HG02870 (cell line): ENCODE measurements around the gene SLC22A23.

Experiments used
- ATAC-seq: cut with Tn5 transposase; IDR thresholded peaks from one replicate; pipeline ENCODE4 v1.9.1; 2021; ENCODE audit warnings: mild to moderate bottlenecking, moderate library complexity; ENCODE audit not compliant: unreplicated experiment

Gene SLC22A23

GRCh38 chr6:3406362-3406821, 50.5 kb downstream of the SLC22A23 start:
- no peak for ATAC-seq

- no peak for ATAC-seq
Measured at GRCh38 chr6:3405679-3406078, 51.2 kb downstream of the SLC22A23 start.

GRCh38 chr6:3405182-3405518, 51.7 kb downstream of the SLC22A23 start:
- ATAC-seq, result no peak

- no peak for ATAC-seq
Measured at GRCh38 chr6:3403238-3404173, 53.3 kb downstream of the SLC22A23 start.

- no peak for ATAC-seq
Measured at GRCh38 chr6:3402310-3403237, 54.3 kb downstream of the SLC22A23 start.

GRCh38 chr6:3400162-3400561, 56.7 kb downstream of the SLC22A23 start:
- no peak for ATAC-seq

- no peak for ATAC-seq
Measured at GRCh38 chr6:3398755-3399696, 57.8 kb downstream of the SLC22A23 start.

- ATAC-seq, result no peak
Measured at GRCh38 chr6:3398165-3398562, 58.7 kb downstream of the SLC22A23 start.

- no peak for ATAC-seq
Measured at GRCh38 chr6:3397229-3398164, 59.4 kb downstream of the SLC22A23 start.

GRCh38 chr6:3396503-3397180, 60.2 kb downstream of the SLC22A23 start:
- ATAC-seq, result no peak

GRCh38 chr6:3394671-3395070, 62.2 kb downstream of the SLC22A23 start:
- no peak for ATAC-seq

GRCh38 chr6:3393836-3394202, 63.0 kb downstream of the SLC22A23 start:
- no peak for ATAC-seq

- no peak for ATAC-seq
Measured at GRCh38 chr6:3392930-3393835, 63.7 kb downstream of the SLC22A23 start.

- ATAC-seq, result no peak
Measured at GRCh38 chr6:3391902-3392458, 64.9 kb downstream of the SLC22A23 start.

- ATAC-seq, result no peak
Measured at GRCh38 chr6:3390698-3391097, 66.2 kb downstream of the SLC22A23 start.

GRCh38 chr6:3389390-3390167, 67.3 kb downstream of the SLC22A23 start:
- no peak for ATAC-seq

- ATAC-seq, result no peak
Measured at GRCh38 chr6:3388786-3389185, 68.1 kb downstream of the SLC22A23 start.
